ENCODE results near the gene SH3PXD2A.

The SH3PXD2A gene

DNA sequence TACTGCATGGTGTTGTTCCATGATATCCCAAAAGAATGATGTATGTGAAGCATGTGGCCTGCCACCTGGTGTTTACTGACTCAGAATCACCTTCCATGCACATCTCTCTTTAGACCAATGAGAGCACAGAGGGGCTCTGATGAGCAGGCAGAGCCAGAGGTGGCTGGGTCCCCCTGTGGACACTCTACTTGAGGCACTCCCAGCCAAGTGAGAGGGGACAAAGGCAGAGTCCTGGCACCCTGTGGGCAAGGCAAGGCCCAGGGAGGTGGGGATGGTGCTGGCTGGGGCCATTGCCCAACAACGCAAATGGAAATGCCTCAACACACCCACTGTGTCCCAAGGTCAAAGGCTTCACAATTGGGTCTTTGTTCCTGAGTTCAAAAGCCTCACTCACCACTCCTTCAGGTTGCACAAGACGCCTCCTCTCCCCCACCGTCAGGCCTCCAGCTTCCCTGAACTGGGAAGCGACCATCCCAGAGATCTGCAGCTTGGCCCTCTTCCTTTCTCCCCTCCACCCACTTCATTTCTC lies 197.3 kb downstream of the SH3PXD2A start:
- in situ Hi-C loops (cut with MboI; ENCODE audit: low sequenced_read_pairs), result no loop called here

DNA sequence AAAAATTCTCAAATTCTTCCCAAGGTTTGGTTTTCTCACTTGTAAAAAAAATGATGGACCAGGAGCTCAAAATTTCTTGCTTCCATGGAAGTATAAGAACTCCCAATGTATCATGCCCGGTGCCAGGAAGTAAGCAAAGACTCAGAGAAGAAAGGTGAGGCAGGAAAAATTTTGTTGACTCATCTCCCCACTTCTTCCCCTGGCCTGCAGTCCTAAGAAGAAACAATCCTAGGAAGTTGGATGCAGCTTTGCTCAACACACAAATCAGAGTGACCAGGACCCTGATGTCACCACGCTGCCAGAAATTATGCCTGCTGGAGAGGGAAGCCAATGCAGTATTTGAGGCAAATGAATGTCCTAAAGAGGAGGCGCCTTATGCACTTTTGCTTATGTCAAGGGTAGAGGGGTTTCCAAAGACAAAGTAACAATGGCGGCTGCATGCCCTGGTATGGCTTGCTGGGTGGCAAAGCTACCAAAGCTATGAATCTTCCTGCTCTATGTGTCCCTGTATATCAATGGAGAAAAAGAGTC lies 198.2 kb downstream of the SH3PXD2A start:
- in situ Hi-C loops (cut with MboI; ENCODE audit: low sequenced_read_pairs), result no loop called here

DNA sequence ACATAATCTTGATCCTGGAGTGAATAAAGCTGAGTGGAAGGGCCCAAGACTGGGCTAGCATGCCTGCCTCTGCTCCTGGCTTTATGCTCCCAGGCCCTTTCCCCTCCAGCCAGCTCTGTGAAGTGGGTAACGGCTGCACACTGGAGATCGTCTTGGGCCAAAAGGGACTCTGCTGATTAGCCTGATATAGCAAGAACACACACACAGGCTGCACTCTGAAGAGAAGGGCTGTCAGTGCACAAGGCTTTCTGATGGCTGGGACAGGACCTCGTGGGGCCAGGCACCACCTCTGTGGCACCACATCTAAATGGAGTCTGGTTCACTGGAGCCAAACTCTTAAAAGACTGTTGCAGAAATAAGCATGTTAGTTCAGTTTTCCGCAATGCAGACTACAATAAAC lies 200.5 kb downstream of the SH3PXD2A start:
- in situ Hi-C loops (cut with MboI; ENCODE audit: low sequenced_read_pairs), result no loop called here

DNA sequence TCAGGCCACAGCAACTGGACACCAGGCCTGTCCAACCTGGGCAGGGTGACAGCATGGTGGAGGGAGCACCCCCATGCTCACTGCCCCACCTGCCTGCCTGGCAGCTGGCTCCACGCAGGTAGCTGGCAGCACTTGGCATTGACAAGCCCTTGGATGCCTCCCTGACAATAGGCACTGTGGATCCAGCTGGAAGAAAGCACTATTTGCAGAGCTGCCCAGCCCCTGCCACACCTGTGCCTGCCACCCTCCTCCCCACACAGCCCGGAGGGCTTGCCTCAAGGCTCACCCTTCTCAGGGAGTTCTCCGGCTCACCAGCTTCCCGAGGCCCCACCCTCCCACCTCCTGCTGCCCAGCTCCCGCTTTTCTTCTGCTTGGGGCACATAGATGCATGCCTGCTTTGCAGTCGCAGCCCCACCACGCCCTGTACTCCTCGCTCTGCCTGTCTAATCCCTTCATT lies 201.8 kb downstream of the SH3PXD2A start:
- in situ Hi-C loops (cut with MboI; ENCODE audit: low sequenced_read_pairs), result no loop called here

DNA sequence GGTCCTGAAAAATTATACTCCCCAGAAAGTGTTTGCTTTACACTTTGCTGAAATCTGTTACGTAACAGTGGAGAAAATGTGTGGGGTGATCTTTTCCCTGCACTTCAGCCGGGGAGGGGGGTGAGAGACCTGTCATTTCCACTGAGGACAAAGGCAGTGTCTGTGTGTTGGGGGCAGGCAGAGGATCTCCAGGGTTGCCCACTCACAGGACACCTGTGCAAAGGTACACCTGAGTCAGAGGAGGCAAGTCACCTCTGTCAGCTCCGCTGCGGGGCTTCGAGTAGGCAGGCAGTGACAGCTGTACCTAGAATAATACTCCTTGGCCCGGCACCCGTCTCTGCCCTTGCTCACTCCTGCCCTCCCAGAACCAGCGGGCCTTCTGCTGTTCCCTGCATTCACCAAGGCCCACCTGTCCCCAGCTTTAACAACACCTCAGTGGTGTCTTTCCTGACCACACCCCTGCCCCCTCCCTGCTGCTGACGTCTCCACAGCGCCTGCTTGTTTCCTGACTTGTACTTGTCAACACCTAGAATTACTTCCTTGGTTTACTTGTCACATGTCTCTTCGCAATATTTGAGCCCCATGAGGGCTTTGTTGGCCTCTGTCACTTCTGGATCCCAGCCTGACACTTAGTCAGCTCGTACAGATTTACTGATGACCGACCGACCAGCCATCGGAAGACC lies 202.6 kb downstream of the SH3PXD2A start:
- in situ Hi-C loops (cut with MboI; ENCODE audit: low sequenced_read_pairs), result no loop called here

DNA sequence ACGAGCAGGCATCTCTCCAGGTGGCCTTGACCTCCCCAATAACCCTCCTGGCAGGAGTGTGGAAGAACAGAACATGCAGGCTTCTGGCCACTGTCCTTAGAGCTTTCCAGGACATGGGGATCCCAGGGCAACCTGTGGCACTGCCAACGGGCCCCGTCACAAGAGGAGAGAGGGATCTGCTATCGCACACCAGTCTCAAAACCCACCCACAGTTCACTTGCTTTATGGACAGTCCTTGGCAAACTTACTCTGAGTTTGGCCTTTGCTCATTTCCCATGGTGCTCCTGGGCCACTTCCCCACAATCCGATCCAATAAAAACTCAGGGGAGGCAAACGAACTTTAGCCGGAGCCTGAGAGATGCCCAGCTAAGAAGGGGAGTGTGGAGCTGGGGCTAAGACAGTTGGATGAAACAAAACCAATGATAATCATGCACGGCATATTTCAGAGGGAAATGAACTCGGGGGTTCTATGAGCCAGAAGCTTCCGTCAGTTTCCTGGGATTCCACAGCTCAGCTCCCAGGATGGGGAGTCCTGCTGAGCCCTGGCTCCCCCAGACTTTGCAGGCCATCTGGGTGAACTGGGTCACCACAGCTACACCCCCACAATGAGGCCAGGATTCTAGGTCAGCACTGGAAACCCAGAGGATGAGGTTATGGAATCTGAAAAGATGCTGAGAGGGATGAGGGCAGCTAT lies 203.4 kb downstream of the SH3PXD2A start:
- in situ Hi-C loops (cut with MboI; ENCODE audit: low sequenced_read_pairs), result no loop called here

DNA sequence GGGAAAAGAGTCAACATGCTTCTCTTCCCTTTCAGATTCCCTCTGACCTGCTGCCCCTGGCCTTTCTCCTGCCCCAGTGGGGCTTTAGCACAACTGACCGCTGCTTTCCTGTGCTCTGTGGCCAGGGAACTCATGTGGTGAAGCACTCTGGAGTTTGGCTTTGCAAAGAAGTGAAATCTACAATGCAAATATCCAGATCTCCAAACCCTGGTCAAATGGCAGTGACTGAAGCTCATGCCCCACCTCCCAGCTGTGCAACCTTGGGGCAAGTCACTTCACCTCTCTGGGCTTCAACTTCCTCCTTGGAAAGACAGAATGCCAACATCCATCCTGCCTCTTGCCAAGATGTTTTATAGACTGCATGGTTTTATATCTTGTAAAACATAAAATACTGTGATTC lies 204.0 kb downstream of the SH3PXD2A start:
- in situ Hi-C loops (cut with MboI; ENCODE audit: low sequenced_read_pairs), result no loop called here

DNA sequence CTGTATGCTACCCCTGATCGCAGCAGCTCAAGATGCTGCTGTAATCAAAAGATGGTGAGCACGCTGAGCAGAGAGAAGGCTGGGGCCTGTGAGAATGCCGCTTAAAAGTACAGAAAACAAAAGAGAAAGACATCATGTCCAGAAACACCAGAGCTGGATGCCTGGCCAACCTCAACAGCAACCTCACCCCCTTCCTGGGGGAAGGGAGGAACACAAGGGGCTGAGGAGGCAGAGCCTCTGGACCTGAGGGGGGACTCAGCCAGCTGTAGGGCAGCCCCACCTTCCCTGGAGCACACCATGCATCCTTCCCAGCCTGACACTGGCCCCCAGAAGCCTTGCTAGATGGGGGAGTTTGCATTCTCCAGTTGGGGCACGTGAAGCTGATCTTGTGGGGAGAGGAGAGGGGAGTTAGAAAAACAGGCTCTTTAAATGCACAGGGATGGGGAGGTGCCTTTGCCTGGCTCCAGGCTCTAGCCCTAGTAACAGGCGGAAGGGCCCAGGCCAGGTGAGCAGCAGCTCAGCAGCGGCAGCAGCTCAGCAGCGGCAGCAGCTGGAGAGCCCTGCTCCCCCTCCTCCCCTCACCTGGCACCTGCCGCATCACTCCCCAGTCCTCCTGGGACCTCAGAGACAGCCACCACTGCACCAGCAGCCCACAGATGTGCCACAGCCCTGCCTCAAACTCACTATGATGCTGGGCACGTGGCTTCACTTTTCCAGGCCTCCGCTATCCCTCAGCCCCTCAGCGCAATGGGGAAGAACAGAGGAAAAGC lies 205.5 kb downstream of the SH3PXD2A start:
- in situ Hi-C loops (cut with MboI; ENCODE audit: low sequenced_read_pairs), result no loop called here

DNA sequence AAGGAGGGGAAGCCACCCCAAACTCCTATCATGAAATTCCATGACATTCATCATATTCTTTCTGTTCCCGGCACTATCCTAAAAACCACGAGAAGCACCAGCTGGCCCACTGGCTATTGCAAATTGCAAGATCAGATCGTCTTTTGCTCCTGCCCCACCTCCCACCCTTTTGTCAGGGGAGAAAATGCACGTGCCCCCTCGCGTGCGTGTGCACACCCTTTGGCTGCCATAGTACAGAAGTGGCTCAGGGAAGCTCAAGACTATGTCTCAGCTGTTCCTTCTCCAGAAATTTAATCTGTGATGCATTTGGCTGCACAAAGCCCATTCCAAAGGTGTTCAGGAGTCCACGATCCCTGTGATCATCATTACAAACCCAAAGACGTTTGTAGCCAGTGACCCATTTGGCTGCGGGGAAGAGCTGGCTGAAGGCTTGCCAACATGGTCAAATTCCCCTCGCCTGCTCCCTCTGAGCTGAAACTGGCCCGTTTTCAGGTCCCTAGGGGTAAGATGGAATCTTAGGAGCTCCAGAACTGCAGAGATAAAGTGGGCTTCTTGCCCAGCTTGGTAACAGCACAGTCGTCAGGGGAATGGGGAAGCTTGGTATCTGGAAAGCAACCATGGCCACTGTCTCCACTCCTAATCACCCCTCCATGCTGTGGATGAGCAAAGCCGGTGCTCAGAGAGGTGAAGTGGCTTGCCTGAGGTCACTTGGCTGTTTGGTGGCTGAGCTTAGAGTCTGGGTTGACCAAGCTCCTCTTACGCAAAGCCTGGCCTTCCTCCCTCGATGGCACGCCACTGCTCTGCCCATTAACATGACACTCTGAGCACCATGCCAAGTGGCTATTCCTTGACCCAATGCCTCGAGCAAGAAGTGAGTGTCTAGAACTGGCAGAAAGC lies 206.5 kb downstream of the SH3PXD2A start:
- in situ Hi-C loops (cut with MboI; ENCODE audit: low sequenced_read_pairs), result no loop called here

DNA sequence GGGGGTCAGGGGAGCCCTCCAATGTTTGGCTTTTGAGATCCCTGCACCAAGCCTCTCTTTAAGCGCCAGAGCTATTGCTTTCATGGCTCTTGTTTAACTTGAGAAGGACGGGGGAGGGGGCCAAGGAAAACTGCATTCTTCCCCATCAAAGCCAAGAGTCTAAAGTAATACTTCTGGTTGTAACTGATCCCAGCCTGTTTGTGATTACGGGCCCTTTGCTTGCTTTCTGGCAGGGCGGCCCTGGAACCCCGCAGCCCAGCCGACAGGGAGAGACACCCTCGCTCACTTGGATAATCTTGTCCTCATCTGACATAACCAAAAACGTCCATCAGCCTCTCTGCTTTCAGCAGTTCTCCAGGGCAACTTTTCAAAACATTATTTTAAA lies 207.1 kb downstream of the SH3PXD2A start:
- in situ Hi-C loops (cut with MboI; ENCODE audit: low sequenced_read_pairs), result no loop called here

DNA sequence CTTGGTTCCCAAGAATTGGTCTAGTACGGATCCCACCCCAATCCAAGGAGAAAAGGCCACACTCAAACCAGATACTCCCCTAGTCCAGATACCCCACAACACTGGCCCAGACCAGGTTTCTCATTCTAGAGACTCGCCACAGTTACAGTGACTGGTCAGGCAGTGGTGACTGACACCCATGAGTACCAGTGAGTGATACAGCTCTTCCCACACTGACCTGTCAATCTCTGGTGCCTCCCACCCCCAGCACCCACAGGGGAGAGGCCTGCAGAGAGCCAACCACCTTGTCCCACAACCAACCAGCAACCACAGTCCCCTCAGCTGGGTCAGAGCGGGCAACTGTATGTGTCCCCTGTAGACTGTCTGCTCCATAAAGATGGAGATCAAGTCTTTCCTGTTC lies 209.1 kb downstream of the SH3PXD2A start:
- in situ Hi-C loops (cut with MboI; ENCODE audit: low sequenced_read_pairs), result no loop called here

DNA sequence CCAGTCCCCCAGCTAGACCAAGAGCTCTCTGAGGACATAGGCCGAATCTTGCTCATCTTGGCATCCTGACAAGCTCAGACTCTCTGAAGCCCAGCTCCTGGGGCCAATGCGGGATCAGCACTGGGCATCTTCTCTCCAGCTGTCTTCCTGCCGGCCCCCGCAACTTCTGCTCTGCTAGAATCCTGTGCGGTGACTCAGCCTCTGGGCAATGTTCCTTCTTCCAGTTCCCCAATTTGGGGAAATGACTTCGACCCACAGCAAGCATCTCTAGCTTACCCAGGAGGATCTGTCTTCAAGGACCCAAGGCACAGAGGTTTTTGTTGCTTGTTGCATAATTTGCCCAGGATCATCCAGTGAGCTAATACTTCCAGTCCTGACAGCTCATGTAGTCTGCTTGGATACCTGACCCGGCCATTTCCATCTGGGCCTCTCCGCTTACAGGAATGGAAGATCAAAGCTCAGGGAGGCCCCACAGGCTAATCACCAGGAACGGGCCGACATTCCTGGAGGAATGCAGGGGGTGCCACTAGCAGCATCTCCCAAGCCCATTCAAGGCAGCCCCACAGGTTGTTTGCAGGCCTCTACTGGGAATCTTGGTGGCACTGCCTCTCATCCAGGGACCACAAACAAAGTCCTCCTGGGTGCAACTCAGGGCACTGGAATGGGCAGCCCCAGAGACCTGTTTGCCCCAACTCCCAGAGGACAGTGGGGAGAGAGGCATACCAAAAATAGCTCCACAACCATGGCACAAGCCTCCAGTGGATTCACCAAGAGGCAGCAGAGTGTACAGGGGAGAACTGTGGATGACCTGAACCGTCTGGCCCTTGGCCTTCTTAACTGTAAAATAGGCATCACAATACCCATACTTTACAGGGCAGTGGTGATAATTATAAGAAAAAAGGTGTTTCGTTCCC lies 210.0 kb downstream of the SH3PXD2A start:
- in situ Hi-C loops (cut with MboI; ENCODE audit: low sequenced_read_pairs), result no loop called here

DNA sequence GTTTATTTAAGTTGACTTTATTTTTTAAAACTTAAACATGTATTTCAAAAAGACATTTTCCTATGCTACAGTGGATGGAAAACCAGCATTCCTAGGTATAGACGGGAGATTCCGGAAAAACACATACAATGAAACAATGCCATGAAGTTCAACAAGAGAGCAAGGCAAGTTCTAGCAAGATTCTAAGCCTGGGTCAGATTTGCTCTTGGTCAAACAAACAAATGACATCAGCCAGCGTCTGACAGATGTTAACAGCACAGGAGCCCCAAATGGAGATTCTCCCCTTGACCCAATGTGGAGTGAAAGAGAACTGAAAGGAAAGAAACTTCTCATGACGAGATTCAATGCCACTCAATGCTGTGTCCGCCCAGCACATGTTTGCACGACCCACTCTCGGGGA lies 212.0 kb downstream of the SH3PXD2A start:
- in situ Hi-C loops (cut with MboI; ENCODE audit: low sequenced_read_pairs), result no loop called here

DNA sequence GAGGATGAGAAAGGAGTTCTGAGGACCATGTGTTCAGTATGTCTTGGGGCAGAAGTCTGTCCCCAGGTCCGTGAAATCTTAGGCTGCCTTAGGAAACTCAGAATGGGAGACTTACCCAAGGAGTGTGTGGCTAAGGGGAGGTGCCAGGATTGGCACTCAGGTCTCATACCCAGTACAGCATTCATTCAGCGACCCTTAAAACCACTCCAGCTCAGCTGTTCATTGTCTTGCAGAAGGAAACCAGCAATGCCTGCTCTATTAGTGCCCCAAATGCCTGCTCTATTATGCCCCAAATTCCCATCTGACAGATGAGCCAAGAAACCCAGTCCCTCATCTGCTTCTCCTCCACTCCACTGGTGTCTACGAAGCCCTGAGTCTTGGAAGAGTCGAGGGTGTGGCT lies 214.1 kb downstream of the SH3PXD2A start:
- in situ Hi-C loops (cut with MboI; ENCODE audit: low sequenced_read_pairs), result no loop called here

DNA sequence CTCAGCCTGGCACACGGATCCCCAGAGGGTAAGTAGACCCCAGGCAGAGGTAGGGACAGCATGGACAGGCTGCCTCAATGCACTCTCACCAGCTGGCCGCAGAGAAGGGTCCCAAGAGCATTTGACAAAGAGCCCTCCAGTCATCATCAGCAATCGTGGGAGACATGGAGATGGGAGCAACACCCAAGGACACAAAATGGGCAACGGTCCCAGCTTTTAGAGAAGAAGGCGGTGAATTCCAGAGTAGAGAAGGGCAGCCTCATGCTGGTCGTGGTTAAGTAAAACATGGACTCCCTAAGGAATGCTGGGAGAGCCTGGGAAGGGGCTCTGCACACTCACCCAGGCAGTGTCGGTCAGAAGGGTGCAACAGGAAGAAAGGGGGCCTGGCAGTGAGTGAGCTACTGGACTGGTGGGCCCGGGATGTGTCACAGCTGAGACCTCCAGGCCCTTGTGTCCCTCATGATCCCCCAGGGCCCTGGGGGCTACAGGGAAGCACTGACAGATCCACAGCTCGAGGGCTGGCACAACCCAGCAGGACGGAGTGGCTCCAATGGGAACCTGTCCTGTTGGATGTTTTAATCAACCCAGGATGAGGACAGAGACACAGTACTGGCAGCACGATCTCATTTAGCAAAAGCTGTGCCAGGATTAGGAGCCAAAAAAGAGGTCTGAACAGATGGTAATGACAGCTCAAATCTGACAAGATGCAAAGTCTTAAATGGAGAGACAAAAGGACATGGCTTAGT lies 214.8 kb downstream of the SH3PXD2A start:
- in situ Hi-C loops (cut with MboI; ENCODE audit: low sequenced_read_pairs), result no loop called here

DNA sequence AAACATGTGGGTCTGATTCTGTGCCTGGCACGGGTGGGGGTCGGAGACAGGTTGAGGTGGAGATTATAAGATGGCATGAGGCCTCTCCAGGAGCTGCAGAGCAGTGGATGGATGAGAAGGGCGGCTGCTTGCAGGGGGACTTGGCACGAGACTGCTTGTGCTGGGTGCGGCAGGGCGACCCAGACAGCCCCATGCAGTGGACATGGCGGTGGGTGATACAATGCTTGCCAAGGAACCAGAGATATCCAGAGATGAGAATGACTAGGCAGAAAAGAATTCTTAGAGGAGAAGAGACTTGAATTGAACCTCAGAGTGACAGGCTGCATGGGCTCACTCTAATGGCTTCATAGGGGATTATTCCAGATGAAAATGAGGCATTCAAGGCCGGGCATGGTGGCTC lies 216.4 kb downstream of the SH3PXD2A start:
- in situ Hi-C loops (cut with MboI; ENCODE audit: low sequenced_read_pairs), result no loop called here

DNA sequence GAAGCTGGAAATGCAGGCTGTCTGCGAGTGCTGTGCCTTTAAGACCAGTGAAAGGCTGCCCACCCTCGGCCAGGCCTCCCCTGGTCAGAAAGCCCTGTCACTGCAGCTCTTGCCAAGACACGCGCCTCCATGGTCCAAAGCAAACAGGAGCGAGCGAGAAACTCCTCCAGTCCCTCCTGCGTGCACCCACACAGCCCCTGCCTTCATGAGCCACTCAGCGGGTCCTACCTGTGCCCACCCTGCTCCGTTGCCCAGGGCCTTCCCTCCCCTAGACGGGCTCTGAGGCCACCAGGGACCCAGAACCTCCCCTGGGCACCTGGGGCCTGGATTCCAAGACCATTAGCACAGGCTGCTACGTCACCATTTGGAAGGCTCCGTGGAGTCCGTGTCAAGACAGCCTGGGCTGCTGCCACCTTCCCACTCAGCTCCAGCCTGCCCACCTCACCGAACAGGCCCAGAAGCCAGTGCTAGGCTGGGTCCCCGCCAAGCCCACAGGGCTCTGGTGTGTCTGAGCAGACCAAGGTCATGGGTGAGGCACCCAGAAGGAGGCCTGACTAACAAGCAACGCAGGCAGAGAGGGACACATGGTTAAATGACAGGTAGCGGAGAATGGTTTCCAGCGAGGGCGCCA lies 217.3 kb downstream of the SH3PXD2A start:
- in situ Hi-C loops (cut with MboI; ENCODE audit: low sequenced_read_pairs), result no loop called here

DNA sequence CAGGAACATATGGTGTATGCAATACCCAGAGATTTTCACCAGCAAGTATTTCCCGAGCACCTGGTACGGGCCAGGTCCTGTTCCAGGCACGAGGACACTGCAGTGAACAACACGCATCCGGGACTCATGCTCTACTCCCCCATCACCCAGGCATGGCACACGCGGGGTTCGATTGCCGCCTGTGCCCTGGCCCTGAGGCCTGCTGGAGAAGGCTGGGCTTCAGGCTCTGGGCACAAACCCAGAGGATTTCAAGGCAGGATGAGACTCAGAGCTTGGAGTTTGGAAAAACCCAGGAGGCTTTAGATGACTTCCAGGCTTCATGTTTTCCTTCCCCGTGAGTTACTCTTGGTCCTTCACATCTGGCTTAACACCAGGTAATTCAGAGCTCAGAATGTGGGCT lies 218.4 kb downstream of the SH3PXD2A start:
- in situ Hi-C loops (cut with MboI; ENCODE audit: low sequenced_read_pairs), result no loop called here
